Activated CD4-positive, CD25-positive, alpha-beta regulatory T cell treated with anti-CD3 and anti-CD28 coated beads, Interleukin-2, amount 50 U/mL, for 72 hours (primary cell): ENCODE measurements around the gene RPL18A.
A peak's percentile ranks its signal among the peaks of the same experiment; 100 is the strongest.

ENCODE experiments used
- DNase-seq: peaks from one replicate; pipeline ENCODE4 v3.0.0; 2021

Gene RPL18A

DNA sequence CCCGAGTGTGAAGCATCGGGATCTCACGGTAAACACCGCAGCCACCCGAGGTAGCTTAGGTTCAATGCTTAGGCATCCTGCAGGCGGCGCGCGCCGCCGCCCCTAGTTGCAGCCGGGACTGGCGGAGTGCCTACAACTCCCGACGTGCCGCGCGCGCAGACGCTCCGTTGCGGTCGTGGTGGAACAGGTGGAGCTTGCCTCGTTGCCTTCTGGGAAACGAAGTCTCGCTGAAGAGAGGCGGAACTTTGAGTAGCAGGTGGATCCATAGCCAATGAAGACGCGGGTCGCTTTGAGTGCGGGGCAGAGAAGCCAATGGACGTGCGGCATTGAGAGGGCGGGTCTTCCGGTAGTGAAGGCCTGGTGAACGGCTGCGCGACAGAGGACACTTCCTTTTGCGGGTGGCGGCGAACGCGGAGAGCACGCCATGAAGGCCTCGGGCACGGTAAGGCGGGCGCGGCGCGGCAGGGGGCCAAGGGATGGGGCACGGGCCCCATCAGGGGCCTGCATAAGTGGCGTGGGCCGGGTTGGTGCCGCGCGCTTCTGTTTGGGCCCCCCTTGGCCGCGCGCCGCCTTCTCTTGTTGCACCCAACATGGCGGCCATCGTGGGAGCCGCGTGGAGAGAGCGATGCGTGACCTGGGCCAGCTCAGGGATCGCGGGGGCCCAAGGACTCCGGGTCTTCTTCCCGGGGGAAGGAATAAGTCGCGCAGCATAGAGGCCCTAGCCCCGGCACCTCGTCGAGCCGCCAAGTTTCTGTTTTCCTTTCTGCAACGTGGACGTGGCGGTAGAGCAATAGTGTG is at the start of gene RPL18A:
Gene RPL18A (plus strand): TSS at position 378 of the 798 bp plus-strand sequence. CDS start 47 bp downstream, at position 425.
- peak; percentile 94 for DNase-seq

DNA sequence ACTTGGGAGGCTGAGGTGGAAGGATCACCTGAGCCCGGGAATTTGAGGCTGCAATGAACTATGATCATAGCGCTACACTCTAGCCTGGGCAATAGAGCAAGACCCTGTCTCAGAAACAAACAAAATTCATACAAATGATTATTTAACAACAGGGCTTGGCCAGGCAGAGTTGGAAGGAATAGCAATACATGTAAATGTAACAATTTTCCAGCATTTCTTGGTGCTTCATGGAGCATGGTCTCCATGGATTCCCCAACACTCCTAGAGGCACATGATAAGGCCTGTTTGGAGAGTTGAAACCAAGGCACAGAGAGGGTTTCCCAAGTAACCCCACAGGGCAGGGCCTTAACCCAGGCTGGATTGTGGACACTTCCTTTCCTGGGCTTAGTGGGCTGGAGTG is 48.6 kb upstream of the RPL18A start:
- DNase-seq = no peak

DNA sequence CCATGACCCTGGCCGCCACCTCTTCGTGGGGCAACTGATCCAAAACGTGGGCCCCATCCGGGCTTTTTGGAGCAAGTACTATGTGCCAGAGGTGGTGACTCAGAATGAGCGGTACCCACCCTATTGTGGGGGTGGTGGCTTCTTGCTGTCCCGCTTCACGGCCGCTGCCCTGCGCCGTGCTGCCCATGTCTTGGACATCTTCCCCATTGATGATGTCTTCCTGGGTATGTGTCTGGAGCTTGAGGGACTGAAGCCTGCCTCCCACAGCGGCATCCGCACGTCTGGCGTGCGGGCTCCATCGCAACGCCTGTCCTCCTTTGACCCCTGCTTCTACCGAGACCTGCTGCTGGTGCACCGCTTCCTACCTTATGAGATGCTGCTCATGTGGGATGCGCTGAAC is 48.0 kb upstream of the RPL18A start:
- DNase-seq = no peak

DNA sequence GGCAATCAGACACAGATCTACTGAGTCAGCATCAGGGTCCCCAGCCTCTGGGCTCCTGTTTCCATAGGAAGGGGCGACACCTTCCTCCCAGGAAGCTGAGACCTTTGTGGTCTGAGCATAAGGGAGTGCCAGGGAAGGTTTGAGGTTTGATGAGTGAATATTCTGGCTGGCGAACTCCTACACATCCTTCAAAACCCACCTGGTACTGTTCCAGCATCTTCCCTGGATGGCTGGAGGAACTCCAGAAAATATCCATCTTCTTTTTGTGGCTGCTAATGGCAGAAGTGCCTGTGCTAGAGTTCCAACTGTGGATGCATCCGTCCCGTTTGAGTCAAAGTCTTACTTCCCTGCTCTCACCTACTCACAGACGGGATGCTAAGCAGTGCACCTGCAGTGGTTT is 47.6 kb upstream of the RPL18A start:
- DNase-seq = no peak

DNA sequence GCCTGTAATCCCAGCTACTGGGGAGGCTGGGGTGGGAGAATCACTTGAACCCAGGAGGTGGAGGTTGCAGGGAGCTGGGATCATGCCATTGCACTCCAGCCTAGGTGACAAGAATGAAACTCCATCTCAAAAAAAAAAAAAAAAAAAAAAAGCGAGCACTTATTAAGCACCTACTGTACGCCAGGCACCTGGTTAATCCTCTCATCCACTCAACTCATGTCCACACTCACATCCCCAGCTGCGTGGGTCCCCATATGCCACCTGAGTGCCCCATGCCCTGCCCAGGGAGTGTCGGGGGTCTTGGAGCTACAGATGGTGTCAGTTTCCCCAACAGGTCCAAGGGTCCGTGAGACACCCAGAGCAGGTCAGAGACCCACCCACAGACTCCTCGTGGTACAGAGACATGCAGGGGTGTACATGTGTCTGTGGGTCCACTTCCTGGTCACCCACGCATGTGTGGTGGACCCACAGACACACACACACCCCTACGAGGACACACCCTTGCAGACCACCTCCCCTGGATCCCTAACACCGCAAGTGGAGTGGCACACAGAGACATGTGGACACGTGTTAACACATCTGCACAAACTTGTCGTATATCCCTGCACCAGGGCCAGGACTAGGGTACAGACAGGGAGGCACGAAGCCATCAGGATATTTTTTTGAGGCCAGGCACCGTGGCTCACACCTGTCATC is 41.9 kb upstream of the RPL18A start:
- no peak for DNase-seq

DNA sequence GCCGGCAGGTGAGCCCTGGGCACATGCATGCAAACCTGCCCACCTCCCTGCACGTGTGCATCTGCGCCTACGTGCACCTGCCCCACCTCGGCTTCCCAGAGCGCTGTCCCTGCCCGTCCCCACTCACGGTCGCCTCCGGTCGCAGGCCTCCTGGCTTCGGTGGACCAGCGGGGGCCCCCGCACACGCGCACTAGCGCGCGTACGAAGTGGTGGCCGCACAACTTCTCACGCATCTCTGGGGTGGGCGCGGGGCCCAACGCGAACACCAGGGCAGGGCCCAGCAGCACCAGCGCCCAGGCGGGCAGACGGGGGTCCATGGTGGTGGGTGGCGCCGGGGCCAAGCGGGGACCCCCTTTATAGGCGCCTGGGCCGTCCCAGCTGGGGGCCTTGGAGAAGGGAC is 38.5 kb upstream of the RPL18A start, which contains the start of gene INSL3:
Gene INSL3 (minus strand): TSS at position 330 of the 400 bp plus-strand sequence. CDS start 13 bp downstream, at position 317.
- DNase-seq = no peak

DNA sequence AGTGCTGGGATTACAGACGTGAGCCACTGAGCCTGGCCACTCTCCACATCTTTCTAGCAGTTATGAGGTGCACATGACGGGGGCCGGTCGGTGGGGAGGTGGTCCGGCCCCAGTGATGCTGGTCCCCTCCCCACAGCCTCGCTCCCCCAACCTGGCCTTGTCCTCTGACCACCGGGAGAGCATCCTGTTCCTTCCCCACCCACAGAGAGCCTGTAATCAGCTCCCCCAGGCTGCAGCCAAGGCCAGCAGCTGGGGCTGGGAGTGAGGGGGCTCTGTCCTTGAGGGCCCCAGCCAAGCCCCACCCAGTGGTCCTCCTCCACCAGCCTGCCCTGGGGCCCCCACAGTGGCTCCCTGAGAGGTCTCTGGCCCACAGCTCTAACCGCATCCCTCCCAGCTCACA is 35.4 kb upstream of the RPL18A start:
- no peak for DNase-seq

DNA sequence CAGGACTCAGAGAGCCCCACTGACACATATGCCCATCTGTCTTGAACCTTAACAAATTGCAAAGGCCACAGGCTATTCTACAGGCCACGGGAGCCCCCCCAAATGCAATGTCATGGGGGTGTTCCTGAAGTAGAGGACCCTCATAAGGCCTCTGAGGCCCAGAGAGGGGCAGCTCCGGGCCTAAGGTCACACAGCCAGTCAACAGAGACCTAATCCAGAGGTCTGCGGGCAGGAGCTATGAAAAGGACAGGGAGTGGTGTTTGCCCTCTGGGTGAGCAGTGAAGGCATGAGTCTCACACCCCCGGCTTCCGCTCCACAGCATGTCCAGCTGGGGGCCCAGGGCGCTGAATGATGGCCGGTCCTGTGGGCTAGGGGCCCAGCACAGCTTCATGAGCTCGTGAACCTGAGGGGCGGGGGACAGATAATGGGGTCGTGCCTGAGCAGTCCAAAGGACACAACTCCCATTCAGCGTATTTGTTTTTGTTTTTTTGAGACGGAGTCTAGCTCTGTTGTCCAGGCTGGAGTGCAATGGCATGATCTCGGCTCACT is 33.1 kb upstream of the RPL18A start:
- no peak for DNase-seq

DNA sequence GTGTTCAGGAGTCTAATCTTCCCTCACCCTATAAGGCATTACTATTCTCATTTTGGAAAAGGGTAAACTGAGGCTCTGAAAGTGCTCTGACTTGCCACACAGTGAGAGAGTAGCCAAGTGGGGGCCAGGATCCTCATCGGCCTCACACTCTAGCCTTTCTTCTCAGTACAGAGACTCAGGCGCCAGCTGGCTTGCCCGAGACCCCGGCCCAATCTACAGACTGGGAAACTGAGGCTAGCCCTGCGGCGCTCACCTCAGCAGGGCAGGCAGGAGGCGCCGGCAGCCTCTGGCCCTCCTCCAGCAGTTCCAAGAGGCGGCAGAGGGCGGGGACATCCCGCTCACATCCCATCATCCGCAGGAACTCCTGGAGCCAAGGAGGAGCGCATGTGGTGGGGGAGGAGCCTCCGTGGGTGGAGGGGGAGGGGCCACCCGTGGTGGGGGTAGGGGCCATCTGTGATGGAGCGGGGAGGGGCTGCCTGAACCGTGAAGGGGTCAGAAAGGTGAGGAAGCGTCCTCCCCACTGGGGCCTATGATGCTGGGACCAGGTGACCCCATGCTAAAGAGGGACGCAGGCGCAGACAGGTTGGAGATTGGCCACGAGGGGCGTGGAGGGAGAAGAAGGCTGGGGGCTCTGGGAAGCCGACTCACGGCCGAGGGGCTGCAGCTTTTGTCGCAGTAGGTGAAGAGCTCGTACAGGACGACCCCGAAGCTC is 29.7 kb upstream of the RPL18A start:
- DNase-seq = no peak

DNA sequence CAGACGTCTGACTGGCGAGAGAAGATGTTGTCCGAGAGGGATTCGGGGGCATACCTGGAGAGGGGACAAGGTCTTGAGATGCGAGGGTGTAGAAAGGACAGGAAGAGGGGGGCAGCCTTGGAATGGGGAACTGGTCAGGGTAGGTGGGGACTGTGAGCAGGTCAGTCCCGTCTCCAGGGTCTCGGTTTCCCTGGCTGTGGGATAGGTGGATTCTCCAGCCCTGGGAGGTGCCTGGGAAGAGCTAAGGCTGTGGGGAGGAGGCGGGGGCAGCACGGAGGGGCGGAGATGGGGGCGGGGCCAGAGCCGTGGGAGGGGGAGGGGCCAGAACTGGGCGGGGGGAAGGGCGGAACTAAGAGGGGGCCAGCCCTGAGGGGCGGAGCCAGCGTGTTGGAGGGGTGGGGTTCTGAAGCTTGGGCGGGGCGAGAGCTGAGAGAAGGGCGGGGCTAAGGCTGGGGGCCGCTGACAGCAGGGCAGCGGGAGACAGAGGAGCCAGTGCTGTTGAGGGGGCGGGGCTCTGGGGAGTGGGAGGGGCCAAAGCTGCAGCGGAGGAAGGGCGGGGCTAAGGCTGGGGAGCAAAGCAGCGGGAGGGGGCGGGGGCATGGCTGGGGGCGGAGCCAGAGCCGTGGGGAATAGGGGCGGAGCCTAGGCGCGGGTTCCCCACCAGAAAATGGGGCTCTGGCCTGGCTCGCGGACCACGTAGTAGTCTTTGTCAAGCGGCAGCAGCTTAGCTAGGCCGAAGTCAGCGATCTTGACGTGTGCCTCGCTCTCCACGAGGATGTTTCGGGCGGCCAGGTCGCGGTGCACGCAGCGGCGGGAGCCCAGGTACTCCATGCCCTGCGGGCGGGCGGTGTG is 28.9 kb upstream of the RPL18A start:
- peak; percentile 59 for DNase-seq

DNA sequence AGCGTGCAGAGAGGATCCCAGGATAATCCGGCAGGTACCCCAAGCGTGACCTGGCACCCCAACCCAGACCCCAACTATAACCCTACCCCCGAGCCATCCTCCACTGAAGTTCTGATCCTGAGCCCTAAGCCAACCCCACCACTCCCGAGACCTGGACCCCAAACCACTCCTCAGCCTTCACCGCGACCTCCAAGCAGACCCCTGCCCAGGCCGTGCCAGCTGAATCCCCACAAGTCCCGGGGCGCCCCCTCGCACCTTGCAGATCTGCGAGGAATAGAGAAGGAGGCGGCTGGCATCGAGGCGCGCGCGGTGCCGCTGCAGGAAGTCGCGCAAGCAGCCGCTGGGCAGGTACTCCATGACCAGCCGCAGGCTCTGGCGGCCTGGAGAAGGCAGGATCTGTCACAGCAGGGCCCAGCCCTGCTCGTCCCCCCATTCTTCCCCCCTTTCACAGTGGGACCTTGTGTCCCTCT is 28.3 kb upstream of the RPL18A start:
- no peak for DNase-seq

DNA sequence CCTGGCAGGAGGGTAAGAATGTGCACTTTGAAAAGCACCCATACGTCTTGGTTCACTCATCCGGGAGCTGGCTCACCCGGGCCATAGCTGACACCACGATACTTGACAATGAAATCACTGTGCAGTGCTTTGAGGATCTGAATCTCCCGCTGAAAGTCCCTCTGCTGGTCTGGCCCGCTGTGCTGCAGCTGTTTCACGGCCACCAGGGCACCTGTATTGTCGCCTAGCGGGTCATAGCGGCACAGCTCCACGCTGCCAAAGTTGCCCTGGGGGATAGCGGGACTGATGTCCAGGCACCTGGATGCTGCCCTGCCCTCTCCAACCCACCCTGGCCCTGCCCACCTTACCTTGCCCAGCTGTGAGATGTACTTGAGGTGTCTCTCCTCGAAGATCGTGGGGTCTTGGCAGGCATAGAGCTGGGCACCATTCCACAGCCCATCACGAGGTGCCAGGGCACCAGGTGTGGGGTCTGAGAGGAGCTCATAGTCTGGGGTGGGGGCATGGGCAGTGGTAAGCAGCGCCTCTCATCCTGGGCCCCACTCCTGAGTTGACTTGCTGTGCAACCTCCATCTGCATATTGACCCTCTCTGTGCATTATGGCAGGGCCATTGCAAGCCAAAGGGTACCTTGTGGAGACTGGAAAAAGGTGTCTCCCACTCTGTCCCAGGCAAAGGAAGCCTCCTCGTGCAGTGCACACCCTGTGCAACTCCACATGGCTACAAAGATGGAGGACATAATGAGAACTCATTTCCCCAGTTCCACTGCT is 27.1 kb upstream of the RPL18A start:
- no peak for DNase-seq

DNA sequence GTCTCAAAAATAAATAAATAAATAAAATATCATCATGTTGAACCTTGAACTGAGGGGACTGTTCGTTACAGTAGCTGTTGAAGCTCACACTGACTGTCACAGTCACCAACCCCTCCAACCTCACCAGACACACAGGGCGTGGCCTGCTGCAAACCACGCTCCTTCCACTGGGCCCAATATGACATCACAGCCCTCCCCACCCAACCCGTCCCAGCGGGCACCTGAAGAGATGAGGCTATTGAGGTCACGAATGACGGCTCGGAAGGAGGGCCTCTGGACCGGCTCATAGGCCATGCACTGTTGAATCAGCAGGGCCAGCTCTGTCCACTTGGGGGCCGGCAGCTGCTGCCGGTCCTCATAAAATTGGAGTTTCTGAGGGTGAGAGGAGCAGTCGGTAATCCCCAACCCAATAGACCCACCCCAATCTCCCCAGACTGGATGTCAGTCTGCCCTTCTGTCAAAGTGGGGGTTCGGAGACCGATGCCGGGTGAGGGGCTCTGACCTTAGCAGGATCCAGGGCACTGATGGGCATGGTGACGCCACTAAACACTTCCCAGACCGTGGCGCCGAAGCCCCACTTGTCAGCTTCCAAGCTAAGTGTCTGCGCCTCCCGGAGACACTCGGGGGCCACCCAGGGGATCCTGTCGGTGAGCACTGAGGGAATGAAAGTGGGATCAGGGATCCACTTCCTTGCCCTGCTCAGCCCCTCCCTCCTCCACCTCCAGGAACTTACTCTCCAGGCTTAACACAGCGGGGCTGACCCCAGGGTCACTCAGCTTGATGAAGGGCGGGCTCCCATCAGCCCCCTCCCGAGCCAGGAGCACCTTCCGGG is 25.1 kb upstream of the RPL18A start:
- no peak for DNase-seq

DNA sequence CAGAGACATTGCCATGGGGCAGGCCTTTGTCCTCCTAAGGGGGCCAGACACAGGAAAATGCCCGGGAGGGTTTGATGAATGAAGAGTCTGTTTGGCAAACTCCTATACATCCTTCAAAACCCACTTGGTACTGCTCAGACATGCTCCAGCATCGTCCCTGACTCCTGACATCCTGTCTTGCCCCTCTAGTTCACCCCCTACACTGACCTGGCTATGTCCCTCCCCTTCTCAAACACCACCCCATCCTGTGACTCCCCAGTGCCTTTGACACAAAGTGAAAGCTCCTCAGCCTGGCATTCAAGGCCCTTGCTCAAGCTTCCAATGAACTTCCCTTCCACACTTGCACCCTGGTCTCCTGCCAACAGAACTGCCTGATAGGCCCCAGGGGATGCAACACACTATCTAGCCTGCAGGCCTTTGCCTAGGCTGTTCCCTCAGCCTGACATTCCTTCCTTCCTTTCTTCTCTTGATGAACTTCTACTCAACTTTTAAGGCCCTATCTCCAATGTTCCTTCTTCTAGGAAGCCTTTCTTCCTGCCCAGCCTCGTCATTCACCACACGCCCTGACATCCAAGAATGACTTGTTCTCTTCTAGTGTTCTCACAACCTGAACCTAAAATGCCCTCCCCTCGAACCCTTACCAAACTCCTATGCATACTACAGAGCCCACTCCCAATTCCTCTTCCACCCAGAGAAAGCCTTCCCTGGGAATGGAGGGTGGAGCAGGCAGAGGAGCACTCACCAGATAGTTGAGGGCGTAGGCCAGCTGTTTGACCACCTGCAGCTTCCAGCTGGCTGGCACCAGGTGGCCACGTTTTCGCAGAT is 24.3 kb upstream of the RPL18A start:
- DNase-seq = no peak

DNA sequence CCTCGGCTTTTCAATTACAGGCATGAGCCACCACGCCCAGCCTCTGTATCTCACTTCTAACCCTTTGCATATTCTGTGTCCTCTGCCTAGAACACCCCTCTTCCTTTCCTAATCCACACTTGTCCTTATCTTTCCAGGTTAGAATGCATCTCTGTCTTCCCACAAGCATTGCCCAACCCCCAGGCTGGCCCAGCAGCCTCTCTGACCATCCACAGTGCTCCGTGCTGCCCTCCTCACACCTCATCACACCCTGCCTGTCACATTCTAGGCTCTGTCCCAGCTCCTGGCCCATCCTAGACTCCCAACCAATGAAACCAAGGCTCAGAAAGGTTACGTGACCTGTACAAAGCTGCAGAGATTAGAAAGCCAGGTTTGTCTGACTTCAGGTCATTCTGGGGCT is 23.2 kb upstream of the RPL18A start:
- no peak for DNase-seq

DNA sequence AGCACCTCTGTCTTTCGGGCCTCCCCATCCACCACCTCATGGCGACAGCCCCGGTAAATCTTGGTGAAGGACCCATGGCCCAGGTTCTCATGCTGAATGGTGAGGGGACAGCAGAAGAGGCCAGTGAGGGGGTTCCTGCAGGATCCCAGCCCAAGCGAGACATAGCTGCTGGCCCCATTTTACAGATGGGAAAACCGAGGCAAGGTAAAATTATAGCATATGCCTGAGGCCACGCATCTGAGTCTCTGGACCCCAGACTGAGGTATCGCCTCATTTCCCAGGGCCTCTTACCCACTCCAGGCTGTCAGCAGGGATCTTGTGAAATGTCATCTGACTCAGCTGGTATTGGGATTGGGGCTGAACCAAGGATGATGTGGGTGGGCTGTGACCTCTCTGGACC is 21.7 kb upstream of the RPL18A start:
- DNase-seq = no peak

DNA sequence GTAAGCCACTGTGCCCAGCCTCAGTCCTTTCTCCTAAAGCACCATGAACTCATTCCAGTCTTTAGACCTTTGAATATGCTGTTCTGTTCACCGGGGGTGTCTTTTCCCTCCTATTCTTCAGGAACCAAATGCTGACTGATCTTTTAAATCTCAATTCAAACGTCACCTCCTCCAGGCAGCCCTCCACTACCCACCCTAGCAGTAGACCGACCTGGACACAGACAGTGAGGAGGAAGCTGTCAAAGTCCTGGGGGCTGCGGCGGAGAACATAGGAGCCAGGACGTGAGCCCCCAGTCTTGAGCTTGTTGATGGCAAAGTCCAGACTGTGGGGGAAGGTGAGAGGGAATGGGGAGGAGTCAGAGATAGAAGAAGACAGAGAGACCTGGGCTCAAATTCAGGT is 19.7 kb upstream of the RPL18A start:
- DNase-seq = no peak

DNA sequence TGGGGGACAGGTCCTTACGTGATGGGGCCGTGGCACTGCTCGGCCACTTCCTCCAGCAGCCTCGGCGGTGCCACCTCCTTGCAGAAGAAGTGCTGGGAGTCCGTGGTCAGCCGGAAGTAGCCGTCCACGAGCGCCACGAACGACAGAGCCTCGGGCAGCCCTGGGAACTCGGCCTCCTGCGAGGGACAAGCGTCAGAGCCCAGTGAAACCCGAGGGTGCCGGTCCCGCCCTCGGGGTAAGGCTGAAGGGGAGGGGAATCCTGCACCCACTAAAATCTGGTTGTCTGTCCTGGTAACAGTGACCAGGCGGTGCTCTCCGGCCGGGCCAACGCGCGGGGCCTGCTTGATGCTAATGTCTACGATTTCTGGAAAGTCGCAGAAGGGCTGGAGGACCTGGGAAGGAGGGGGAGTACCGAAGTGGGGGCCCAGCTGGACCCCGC is 18.3 kb upstream of the RPL18A start:
- DNase-seq = no peak
